VCaP (cell line): ENCODE data around the gene DBP.
A peak's percentile ranks its signal among the peaks of the same experiment; 100 is the strongest.

Experiments
- H3K27ac ChIP-seq: fragments of 450-650 bp; 2 replicates; pipeline ENCODE4 v1.5.1; 2017
- TF ChIP-seq, protein P1 (sequence below): fragments of 450-650 bp; conservative IDR thresholded peaks from 2 replicates; pipeline ENCODE4 v1.5.1; 2017; ENCODE audit warnings: mild to moderate bottlenecking, moderate library complexity

The DBP gene

GRCh38 chr19:48678201-48678600 lies 41.0 kb upstream of the DBP start:
- H3K27ac ChIP-seq, result no peak overlapping the region
- TF ChIP-seq, protein P1, sequence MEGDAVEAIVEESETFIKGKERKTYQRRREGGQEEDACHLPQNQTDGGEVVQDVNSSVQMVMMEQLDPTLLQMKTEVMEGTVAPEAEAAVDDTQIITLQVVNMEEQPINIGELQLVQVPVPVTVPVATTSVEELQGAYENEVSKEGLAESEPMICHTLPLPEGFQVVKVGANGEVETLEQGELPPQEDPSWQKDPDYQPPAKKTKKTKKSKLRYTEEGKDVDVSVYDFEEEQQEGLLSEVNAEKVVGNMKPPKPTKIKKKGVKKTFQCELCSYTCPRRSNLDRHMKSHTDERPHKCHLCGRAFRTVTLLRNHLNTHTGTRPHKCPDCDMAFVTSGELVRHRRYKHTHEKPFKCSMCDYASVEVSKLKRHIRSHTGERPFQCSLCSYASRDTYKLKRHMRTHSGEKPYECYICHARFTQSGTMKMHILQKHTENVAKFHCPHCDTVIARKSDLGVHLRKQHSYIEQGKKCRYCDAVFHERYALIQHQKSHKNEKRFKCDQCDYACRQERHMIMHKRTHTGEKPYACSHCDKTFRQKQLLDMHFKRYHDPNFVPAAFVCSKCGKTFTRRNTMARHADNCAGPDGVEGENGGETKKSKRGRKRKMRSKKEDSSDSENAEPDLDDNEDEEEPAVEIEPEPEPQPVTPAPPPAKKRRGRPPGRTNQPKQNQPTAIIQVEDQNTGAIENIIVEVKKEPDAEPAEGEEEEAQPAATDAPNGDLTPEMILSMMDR, result no peak

GRCh38 chr19:48676887-48677286 lies 39.7 kb upstream of the DBP start:
- TF ChIP-seq, protein P1, result no peak

GRCh38 chr19:48676487-48676886 lies 39.3 kb upstream of the DBP start:
- H3K27ac ChIP-seq, result no peak overlapping the region
- TF ChIP-seq, protein P1, result no peak

More at GRCh38 chr19:48676887-48677286, 39.7 kb upstream of the DBP start:
- no peak overlapping the region for H3K27ac ChIP-seq

GRCh38 chr19:48674921-48675824 lies 38.0 kb upstream of the DBP start:
- peak overlapping the region; percentile 27; the same call in 1 of the 2 replicates for H3K27ac ChIP-seq

GRCh38 chr19:48674216-48674809 lies 37.1 kb upstream of the DBP start:
- no peak overlapping the region for H3K27ac ChIP-seq
- TF ChIP-seq, protein P1, result no peak

More at GRCh38 chr19:48674921-48675824, 38.0 kb upstream of the DBP start:
- TF ChIP-seq, protein P1, result peak; percentile 96

DNA sequence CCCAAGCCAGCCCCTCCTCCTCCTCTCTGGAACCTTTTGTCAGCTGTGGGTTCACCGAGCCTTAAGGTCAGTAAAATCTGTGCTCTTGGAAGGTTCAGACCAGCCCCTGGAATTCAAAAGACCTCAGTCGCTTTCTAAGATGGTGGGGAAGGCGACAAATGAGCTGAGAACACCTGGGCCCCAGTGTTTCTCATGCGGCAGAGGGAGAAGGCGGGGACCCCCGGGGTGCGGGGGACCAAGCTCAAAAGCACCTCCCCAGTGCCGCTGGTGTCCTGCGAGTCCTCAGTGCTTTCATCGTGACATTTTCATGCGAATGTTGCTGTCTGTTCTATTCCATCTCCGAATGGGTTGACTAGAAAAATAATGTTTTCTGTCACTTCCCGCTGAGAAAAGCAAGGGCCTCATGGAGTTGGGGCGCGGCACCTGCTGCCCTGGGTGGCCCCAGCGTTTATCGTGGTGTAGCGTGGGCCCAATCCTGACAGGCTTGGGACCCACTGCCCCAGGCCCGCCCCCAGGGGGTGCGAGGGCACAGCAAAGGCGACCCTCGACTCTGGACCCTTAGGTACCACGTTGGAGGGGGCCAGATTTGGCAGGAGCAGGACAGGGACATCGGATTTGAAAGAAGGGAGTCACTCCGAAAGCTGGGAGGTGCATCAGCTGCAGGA lies 36.4 kb upstream of the DBP start:
- H3K27ac ChIP-seq, result no peak overlapping the region

More for the DNA sequence above, 36.4 kb upstream of the DBP start:
- TF ChIP-seq, protein P1, result no peak
